GM19468 (cell line): ENCODE data around the gene CHID1.

Experiments used
- ATAC-seq: cut with Tn5 transposase; IDR thresholded peaks from one replicate; pipeline ENCODE4 v1.9.1; 2021; ENCODE audit warnings: mild to moderate bottlenecking, moderate library complexity, moderate number of reproducible peaks; ENCODE audit not compliant: unreplicated experiment; ENCODE audit errors: extremely low read depth

Gene CHID1

GRCh38 chr11:910589-911030, at the start of gene CHID1:
Gene CHID1 (minus strand): TSS chr11:910810. CDS start chr11:904816, 5,994 bp downstream.
- peak; percentile 51 for ATAC-seq

- ATAC-seq, result no peak
Observed at GRCh38 chr11:959608-960007, 49.0 kb upstream of the CHID1 start.

- no peak for ATAC-seq
Observed at GRCh38 chr11:959027-959426, 48.4 kb upstream of the CHID1 start.

- no peak for ATAC-seq
Observed at GRCh38 chr11:958101-958500, 47.5 kb upstream of the CHID1 start.

- ATAC-seq, result no peak
Observed at GRCh38 chr11:957212-957920, 46.8 kb upstream of the CHID1 start.

- no peak for ATAC-seq
Observed at GRCh38 chr11:955154-956063, 44.8 kb upstream of the CHID1 start.

- no peak for ATAC-seq
Observed at GRCh38 chr11:954392-955153, 44.0 kb upstream of the CHID1 start.

GRCh38 chr11:953512-953911, 42.9 kb upstream of the CHID1 start:
- no peak for ATAC-seq

GRCh38 chr11:952406-953385, 42.1 kb upstream of the CHID1 start:
- ATAC-seq, result no peak

GRCh38 chr11:951507-951906, 40.9 kb upstream of the CHID1 start:
- ATAC-seq, result no peak

GRCh38 chr11:947744-948143, 37.1 kb upstream of the CHID1 start:
- ATAC-seq, result no peak

- no peak for ATAC-seq
Observed at GRCh38 chr11:945986-946385, 35.4 kb upstream of the CHID1 start.

- no peak for ATAC-seq
Observed at GRCh38 chr11:944711-945470, 34.3 kb upstream of the CHID1 start.

GRCh38 chr11:942823-943222, 32.2 kb upstream of the CHID1 start:
- no peak for ATAC-seq

- ATAC-seq, result no peak
Observed at GRCh38 chr11:940496-941135, 30.0 kb upstream of the CHID1 start.

GRCh38 chr11:937841-938261, 27.2 kb upstream of the CHID1 start:
- ATAC-seq, result no peak

GRCh38 chr11:936199-936598, 25.6 kb upstream of the CHID1 start:
- ATAC-seq, result no peak

GRCh38 chr11:934527-934926, 23.9 kb upstream of the CHID1 start:
- ATAC-seq, result no peak
